H1 (cell line): ENCODE measurements around the gene PRDM2. TPM values are rescaled to one million over a fixed set of nuclear protein-coding genes. Genes with fewer than 3 reads are reported as not detected.

Experiments used
- SP2 ChIP-seq: IDR thresholded peaks from 2 replicates; pipeline ENCODE4 v1.6.1; 2012; ENCODE audit warnings: mild to moderate bottlenecking, low read length, inconsistent platforms
- polyA plus RNA-seq, 7 experiments: library from polyadenylated mRNA; depleted of rRNA in 3 of 7; stranded (reverse) in 5 of 7; unstranded in 2 of 7; fragments of >200 nt in 5 of 7; fragments of 200-250 nt in 2 of 7; gene quantifications; 1 replicate in 5 of 7; 2 replicates in 1 of 7; 4 replicates in 1 of 7; pipeline versions ENCODE4 v1.2.1 to v1.2.3, GENCODE V29; 2011 to 2013; ENCODE audit warnings: missing spikeins in 2 of 7, mixed read lengths in 2 of 7
- total RNA-seq: library from RNA; stranded (reverse); fragmentation: NEBNext Ultra II Directional; extraction: Animal tissue kit (Norgen Biotek cat#: 25700); gene quantifications from 2 replicates; pipeline ENCODE4 v1.2.1, GENCODE V29; 2021

Gene PRDM2
- total and polyA plus RNA-seq, 2 of the 8 experiments (the other 6 are each of a cell fraction or from before 2014, with no cell fraction given): 5.8 to 21.2 TPM

DNA sequence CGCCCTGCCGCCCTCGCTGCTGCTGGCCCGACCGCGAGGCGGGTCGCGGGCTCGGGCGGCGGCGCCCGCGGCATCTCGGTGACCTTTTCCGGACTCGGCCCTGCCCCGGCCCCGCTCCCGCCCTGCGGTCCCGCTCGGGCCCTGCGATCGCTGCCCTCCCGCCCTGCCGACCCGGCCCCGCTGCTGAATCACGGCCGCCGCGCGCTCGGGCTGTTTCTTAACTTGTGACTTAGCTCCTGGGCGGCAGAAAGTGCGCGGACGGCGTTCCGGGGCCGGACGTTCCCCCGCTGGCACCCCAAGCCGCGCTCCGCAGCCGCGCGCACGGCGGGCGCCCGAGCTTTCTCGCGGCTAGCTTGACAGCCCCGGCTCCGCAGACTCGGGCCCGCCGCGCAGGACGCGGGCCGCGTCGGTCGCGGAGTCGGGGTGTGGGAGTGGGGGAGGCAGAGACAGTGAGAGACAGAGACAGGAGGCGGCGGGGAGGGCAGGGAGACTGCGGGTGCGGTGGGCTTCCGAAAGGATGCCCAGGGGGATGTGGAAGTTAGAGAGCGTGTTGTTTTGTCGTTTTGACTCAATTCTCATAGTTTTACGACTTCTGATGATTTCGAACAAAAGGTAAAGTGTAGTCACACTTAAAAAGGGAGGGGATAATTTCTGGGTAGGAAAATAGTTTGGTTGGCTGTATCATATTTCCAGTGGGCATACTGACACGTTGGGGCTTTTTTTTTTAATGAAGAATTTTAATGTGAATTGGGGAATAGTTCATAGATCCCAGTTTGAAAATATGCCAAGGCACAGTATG is 49.8 kb downstream of the PRDM2 start (continued):
- no peak for TF ChIP-seq SP2
